Measurements from ENCODE around the gene C1QTNF8. TPM values are rescaled to one million over a fixed set of nuclear protein-coding genes. Genes with fewer than 3 reads are reported as not detected.

Gene C1QTNF8
- total RNA-seq, 1 donor from 2014 or later = not detected

DNA sequence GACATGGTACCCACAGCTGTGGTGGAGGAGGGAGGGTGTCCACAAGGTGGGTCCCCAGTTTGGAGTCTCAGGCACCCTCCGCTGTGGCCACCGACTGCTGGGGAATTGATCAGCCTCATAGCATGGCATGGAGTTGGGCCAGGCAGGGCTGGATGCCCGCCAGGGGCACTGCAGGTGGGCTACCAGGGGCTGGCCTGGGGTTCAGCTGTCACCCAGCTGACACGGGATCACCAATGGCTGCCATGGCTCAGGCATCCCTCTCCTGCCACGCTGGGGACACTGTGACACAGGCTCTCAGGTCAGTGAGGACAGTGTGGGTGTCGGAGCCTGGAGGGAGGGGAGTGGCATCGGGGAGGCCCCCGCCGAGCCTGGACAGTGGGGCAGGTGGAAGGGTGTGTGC lies 43.3 kb downstream of the C1QTNF8 start:
- Histone ChIP-seq H3K4me1 (peaks cover 19% of the 10 kb centered on the region), H3K27ac (replicated peaks) (no peak overlapping the region), H3K36me3 (no peaks in the 10 kb centered on the region), H3K27me3 (ENCODE audit: low read depth) (peaks cover 91% of the 10 kb centered on the region), H3K4me3 (no peak overlapping the region), H3K9me3 (replicated peaks) (peaks cover 13% of the 10 kb centered on the region)
- DNase-seq = no peak
- TF ChIP-seq, protein P1, sequence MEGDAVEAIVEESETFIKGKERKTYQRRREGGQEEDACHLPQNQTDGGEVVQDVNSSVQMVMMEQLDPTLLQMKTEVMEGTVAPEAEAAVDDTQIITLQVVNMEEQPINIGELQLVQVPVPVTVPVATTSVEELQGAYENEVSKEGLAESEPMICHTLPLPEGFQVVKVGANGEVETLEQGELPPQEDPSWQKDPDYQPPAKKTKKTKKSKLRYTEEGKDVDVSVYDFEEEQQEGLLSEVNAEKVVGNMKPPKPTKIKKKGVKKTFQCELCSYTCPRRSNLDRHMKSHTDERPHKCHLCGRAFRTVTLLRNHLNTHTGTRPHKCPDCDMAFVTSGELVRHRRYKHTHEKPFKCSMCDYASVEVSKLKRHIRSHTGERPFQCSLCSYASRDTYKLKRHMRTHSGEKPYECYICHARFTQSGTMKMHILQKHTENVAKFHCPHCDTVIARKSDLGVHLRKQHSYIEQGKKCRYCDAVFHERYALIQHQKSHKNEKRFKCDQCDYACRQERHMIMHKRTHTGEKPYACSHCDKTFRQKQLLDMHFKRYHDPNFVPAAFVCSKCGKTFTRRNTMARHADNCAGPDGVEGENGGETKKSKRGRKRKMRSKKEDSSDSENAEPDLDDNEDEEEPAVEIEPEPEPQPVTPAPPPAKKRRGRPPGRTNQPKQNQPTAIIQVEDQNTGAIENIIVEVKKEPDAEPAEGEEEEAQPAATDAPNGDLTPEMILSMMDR (IDR thresholded peaks at IDR 0.05; ENCODE audit: borderline replicate concordance) = no peak
- intact Hi-C loops (cut with micrococcal nuclease) = loop anchor here (10.0 kb wide), 1 partner anchor 238 kb away; no protein-coding TSS in a partner anchor

DNA sequence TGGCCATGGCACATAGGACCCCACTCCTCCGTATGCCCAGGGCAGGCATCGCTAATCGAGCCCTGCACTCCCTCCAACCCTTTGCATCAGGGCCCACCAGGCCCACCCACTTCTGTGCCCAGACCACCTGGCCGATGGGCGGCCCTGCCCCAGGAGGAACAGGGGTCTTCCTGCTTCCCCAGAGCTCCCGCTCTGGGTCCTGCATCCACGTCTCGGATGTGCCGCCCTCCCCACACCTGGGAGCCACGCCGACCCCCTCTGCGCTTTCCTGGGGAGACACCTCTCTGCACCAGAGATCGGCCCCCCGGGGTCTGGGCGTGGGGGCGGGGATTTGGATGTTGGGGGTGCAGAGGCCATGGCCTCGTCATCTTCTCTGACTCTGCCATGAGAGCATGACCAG lies 44.6 kb downstream of the C1QTNF8 start:
- H3K4me3 ChIP-seq = no peak overlapping the region
- peaks cover 4% of the 10 kb centered on the region for H3K9me3 ChIP-seq (replicated peaks)
- H3K27me3 ChIP-seq (ENCODE audit: low read depth) = peaks cover 93% of the 10 kb centered on the region
- TF ChIP-seq, protein P1 (IDR thresholded peaks at IDR 0.05; ENCODE audit: borderline replicate concordance) = no peak
- H3K36me3 ChIP-seq = no peaks in the 10 kb centered on the region
- DNase-seq = no peak
- intact Hi-C loops (cut with micrococcal nuclease) = loop anchor here (10.0 kb wide), 1 partner anchor 237 kb away; no protein-coding TSS in a partner anchor
- no peak overlapping the region for H3K27ac ChIP-seq (replicated peaks)
- H3K4me1 ChIP-seq = peaks cover 19% of the 10 kb centered on the region

DNA sequence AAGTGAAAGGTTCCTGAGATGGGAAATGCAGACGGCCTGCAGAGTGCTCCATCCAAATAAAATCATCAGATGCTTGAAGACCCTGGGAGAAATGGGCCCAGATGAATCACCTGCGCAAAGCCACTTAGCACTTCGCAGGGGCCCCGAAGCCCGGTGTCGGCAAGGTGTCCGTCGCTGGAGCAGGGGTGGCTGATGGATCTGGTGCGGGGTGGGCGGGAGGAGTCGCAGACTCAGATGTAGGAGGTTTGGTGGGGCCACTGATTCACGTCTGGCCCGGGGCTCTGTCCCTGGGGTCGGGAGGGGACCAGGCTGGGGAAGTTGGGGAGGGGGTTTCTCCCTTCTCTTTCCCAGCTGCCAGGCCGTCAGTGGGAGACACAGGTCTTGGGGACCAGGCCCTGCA lies 45.1 kb downstream of the C1QTNF8 start:
- peaks cover 96% of the 10 kb centered on the region for H3K27me3 ChIP-seq (ENCODE audit: low read depth)
- no peaks in the 10 kb centered on the region for H3K36me3 ChIP-seq
- no peaks in the 10 kb centered on the region for H3K9me3 ChIP-seq (replicated peaks)
- intact Hi-C loops (cut with micrococcal nuclease) = loop anchor here (10.0 kb wide), 1 partner anchor 236 kb away; no protein-coding TSS in a partner anchor
- H3K27ac ChIP-seq (replicated peaks) = no peak overlapping the region
- TF ChIP-seq, protein P1 (IDR thresholded peaks at IDR 0.05; ENCODE audit: borderline replicate concordance) = no peak
- no peak overlapping the region for H3K4me3 ChIP-seq
- no peak for DNase-seq
- H3K4me1 ChIP-seq = peaks cover 23% of the 10 kb centered on the region

DNA sequence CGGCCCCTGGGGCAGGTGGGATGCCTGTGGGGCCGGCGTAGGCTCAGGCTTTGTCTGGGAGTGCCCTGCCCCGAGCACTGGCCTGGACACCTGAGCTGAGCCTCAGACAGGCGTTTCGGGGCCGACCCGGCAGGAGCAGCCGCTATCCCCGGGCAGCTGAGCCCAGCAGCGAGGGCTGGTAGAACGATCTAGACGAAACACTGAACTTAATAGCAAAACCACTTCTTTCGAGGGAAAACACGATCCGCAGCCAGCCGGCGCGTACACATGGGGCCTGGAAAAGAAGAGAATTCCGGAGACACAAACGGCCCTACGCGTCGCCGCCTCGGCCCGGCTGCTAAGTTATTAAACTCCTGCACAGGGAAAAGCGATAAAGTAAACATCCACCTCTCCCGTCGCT lies 45.5 kb downstream of the C1QTNF8 start:
- intact Hi-C loops (cut with micrococcal nuclease) = loop anchor here (10.0 kb wide), 1 partner anchor 236 kb away; no protein-coding TSS in a partner anchor
- H3K4me1 ChIP-seq = peaks cover 25% of the 10 kb centered on the region
- no peaks in the 10 kb centered on the region for H3K9me3 ChIP-seq (replicated peaks)
- TF ChIP-seq, protein P1 (IDR thresholded peaks at IDR 0.05; ENCODE audit: borderline replicate concordance) = no peak
- H3K27me3 ChIP-seq (ENCODE audit: low read depth) = peaks cover 96% of the 10 kb centered on the region
- H3K27ac ChIP-seq (replicated peaks) = no peak overlapping the region
- H3K36me3 ChIP-seq = no peaks in the 10 kb centered on the region
- no peak for DNase-seq
- no peak overlapping the region for H3K4me3 ChIP-seq

DNA sequence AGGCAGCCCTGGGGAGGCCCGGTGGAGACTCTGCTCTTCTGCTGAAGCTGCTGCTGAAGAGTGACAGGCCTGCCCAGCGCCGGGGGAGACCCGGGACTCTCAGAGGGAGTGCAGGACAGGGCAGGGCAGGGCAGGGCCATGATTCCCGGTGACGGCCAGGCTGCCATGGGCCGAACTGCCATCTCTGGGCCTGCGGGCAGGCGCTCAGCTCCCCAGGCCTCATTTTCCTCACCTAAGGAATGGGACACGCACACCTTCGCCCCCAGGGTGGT lies 46.1 kb downstream of the C1QTNF8 start:
- H3K9me3 ChIP-seq (replicated peaks) = no peaks in the 10 kb centered on the region
- H3K27me3 ChIP-seq (ENCODE audit: low read depth) = peaks cover 96% of the 10 kb centered on the region
- intact Hi-C loops (cut with micrococcal nuclease) = loop anchor here (10.0 kb wide), 1 partner anchor 235 kb away; no protein-coding TSS in a partner anchor
- no peak overlapping the region for H3K27ac ChIP-seq (replicated peaks)
- peaks cover 26% of the 10 kb centered on the region for H3K4me1 ChIP-seq
- H3K36me3 ChIP-seq = no peaks in the 10 kb centered on the region
- no peak overlapping the region for H3K4me3 ChIP-seq
- DNase-seq = no peak
- TF ChIP-seq, protein P1 (IDR thresholded peaks at IDR 0.05; ENCODE audit: borderline replicate concordance) = no peak

Data from left ventricle myocardium inferior (tissue), 1 donor.